LoVo (cell line): ENCODE results near the gene STX8.
"Not testable (repeated sequence)": the region's sequence is repeated elsewhere in the genome, so short reads cannot be mapped to it uniquely, and the experiment has no call there.

Experiments used
- DNase-seq: peaks from one replicate; pipeline ENCODE4 v3.0.0-alpha.2; 2016; ENCODE audit warnings: low spot score

Gene STX8, protein sequence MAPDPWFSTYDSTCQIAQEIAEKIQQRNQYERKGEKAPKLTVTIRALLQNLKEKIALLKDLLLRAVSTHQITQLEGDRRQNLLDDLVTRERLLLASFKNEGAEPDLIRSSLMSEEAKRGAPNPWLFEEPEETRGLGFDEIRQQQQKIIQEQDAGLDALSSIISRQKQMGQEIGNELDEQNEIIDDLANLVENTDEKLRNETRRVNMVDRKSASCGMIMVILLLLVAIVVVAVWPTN

DNA sequence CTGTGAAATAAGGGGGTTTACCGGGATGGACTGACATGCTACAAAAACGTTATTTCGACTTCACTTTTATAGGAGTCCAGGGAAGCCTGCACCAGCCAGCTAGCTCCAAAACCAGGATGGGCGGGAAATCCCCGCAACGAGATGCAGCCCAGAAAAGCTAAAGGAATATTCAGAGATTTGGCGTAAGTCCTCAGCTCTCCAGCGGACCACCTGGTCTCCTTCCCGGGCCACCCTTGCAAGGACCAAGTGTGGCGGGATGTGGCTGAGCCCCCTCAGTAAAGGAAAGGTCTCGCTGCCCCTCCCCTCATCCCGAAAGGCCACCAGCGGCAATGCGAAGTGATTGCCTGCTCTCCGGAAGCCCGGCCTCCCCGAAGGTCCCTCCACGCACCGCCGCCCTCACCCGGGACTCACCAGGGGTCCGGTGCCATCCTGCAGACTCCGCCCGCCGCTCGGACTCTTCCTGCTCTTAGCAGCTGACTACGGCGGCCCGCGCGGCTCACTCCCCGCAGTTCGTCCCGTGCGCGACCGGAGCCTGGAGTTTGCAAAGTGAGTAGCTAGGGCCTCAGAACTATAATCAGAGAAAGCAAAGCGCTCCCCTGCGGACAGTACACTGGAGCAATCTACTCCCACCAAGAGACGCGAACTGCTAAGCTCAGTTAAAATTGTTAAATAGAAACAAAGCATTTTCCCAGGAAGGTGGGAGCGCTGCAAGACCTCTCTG, at the start of gene STX8:
STX8 (minus strand) TSS at position 440 of the 721 bp plus-strand sequence; CDS start at position 428, 12 bp downstream.
- peak; percentile 93 for DNase-seq

DNA sequence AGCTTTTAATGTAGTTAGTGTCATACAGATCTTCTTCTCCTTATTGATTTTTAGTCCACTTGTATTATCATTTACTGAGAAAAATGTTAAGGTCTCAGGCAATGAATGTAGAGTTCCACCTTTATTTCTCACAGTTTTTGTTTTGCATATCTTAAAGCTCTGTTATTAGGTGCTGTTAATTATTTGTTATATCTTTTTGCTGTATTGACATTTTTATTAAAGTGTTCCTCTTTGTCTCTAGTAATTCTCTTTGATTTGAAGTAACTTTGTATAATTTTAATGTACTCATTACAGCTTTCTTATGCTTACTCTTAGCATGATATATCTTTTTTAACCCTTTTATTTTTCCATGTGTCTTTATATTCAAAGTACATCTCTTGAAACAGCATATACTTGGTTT, 47.3 kb upstream of the STX8 start:
- no peak for DNase-seq

DNA sequence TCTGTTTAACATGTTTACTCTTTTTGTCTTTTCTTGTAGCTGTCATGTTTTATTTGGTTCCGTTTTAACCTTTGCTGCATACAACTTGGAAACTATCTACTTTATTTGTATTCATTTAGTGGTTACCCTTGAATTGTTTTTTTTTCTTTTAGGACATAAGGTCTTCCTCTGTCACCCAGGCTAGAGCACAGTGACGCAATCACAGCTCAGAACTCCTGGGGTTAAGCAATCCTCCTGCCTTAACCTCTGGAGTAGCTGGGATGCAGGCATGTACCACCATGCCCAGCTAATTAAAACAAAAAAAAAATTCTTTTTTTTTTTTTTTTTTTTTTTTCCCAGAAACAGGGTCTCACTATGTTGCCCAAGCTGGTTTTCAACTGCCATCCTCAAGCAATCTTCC, 39.9 kb upstream of the STX8 start:
- no peak for DNase-seq

DNA sequence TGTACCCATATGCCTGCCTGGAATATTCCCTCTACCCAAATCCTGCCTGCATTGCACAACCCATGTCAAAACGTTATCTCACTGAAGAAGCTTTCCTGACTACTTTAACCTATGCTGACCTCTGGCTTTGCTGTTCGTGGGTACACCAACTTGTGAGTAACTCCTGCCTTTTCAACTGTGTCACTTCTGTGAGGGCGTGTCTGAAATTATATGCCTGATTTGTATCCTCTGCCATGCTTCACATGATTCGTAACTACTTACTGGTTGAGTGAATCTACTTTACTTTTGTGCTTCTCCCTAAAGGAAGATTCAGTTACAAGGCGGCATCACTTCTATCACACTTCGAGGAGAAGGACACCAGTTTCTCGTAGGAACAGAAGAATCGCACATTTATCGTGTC, 36.4 kb upstream of the STX8 start:
- DNase-seq, result no peak

DNA sequence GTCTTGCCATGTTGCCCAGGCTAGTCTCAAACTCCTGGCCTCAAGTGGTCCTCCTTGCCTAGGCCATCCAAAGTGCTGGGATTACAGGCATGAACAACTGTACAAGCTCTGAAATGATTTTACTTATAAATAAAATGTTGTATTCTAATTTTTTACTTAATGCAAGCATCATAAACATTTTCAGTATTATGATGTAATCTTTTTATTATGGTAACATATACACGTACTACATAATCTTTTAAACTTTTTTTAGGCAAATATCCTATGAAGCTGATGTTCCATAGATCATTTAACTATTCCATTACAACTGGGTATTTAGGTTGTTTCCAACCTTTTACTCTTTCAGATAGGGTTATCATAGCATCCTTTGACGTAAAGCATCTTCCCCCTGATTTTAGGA, 35.9 kb upstream of the STX8 start:
- DNase-seq, result no peak

DNA sequence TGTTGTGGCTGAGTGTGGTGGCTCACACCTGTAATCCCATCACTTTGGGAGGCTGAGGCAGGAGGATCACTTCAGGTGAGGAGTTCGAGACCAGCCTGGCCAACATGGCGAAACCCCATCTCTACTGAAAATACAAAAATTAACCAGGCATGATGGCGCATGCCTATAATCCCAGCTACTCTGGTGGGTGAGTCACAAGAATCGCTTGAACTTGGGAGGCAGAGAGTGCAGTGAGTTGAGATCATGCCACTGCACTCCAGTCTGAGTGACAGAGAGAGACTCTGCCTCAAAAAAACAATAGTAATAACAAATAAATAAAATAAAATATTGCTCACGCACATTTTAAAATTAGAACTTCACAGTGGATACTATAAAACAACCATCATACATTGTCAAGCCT, 31.4 kb upstream of the STX8 start:
- DNase-seq, result not testable (repeated sequence)

DNA sequence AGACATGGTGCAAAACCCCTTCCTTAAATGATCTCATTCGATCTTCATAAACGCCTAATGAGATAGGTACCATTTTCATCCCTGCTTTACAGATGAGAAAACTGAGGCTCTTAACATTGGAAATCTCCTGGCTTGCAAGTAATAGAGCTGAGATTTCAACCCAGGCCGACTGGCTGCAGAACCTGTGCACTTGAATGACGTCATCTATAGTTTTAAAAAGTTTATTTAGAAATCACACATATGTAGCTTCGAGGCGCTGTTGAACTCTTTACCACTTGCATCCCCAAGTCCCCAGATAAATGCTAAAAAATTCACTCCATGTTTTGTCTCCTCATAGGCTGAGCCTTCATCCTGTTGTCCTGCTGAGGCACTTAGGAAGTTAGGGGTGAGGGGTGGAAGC, 30.8 kb upstream of the STX8 start:
- no peak for DNase-seq

DNA sequence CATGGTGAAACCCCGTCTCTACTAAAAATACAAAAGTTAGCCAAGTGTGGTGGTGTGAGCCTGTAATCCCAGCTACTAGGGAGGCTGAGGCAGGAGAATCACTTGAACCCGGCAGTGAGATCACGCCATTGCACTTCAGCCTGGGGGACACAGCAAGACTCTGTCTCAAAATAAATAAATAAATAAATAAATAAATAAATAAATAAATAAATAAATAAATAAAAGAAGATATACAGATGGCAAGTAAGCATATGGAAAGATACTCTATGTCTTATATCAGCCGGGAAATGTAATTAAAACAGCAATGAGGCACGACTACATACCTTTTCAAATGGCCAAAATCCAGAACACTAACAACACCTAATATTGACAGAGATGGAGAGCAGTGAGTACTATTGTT, 29.0 kb upstream of the STX8 start:
- not testable (repeated sequence) for DNase-seq

DNA sequence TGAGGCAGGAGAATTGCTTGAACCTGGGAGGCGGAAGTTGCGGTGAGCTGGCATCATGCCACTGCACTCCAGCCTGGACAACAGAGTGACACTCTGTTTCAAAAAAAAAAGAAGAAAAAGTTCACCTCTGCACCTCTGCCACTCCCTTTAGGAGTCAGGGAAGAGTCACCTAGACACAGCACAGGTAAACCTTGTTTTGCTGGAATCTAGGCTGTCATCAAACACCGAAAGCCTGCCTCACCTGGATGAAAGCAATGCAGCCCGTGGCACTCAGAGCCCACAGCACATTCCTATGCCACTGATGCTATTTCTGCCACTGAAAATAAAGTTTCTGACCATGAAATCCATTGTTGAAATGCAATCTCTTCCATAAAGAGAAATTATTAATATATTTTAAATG, 23.0 kb upstream of the STX8 start:
- no peak for DNase-seq

DNA sequence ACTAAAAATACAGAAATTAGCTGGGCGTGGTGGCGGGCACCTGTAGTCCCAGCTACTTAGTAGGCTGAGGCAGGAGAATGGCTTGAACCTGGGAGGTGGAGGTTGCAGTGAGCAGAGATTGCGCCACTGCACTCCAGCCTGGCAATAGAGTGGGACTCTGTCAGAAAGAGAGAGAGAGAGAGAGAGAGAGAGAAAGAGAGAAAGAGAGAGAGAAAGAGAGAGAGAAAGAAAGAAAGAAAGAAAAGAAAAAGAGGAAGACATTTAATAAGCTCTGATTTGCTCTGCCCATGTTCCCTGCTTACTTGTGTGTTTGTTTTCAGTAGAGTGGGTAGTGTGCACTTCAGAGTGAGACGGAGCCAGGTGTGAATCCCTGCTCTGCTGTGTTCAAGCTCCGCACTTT, 22.0 kb upstream of the STX8 start:
- not testable (repeated sequence) for DNase-seq

DNA sequence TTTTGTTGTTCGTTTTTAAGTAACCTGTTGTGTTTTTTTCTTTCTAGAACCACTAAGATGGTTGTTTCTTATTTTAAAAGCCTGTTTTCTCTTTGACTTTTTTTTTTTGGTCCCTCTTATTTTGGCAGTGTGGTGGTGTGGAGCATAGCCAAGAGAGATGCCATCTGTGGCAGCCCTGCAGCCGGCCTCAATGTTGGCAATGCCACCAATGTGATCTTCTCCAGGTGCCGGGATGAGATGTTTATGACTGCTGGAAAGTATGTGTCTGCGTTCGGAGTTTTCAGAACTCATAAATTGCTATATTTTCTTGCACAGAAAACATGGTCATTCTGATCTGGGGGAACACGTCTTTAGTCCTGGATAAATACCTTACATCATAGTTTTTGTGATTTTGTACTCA, 18.4 kb upstream of the STX8 start:
- DNase-seq, result no peak

DNA sequence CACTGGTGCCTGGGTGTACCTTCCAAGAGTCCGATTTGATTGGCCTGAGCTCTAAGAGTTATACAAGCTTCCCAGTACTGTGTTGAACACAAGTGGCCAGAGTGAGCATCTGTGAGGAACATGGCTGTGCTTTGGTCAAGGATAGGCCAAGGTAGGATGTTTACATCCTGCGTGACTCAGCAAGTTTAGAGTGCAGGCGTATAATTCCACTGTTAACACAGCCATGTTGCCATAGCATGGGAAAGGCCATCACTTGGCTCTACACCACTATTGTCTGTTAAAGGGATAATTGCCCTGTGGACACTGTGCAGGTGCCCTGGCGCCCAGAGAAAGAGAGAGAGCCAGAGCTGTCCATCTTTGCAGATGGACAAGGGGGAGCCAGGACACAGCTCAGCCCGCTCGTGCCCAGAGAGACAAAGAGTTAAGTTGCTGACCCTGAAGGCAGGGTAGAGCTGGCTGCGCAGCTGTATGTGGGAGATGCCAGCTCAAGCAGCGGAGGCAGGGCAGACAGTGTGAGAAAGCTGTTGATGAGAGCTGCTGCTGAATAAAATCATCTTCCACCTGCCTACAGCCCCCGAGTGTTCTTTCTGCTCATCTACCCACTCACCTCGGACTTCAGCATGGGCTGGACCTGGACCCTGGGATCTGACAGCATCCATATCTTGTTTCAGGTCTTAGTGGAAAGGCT, 12.5 kb upstream of the STX8 start:
- DNase-seq, result no peak

DNA sequence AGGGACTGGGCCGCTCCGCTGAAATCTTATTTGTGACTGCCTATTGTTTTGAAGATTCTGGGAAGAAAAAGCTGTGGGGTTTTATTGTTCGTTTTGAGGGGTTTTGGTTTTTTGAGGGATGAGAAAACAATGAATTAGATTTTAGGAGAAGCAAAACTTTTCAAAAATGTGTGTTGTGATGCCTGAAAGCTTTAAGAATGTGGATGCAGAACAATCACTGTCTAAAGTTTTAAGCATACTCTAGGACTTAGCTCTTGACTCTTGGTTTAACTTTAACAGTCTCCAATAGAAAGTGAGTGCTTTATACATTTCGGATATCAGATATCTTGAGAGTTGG, 1.7 kb upstream of the STX8 start:
- no peak for DNase-seq

DNA sequence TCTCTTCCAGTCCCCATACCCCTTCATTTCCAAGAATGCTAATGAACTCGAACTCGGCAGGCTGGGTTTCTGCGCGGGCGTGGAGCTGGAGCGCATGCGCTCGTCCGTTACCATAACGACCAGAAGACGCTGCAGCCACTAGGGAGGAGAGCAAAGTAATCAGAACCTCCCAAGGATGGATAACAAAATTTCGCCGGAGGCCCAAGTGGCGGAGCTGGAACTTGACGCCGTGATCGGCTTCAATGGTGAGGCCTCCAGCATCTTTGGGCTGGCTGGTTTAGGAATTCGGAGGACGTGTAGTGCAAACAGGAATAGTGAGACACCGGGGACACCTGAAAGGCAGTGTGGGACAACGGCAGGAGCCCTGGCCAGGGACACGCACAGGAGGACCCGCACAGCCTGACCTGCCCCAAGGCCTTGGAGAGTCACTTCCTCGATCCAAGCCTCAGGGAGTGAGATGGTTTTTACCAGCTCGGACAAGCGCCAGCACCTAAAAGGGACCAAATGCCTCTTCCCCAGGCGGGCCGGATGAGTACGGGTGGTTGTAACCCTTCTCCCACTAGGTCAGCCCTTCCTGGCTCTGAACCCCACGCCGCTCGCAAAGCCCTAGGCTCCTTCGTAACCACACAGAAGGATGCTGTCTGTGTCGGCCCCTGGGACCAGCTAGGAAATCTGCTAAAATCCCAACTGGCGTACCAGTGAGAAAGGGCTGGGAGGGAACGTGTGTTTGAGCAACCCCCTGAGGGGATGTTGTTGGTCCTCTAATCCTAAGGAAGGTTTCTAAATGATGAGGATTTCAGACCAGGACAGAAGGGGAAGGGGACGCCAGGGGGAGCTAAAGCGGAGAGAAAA, 1.1 kb upstream of the STX8 start, which contains the start of gene CFAP52:
CFAP52 (plus strand) TSS at position 122 of the 852 bp plus-strand sequence; CDS start at position 176, 54 bp downstream.
- DNase-seq, result peak; percentile 48

DNA sequence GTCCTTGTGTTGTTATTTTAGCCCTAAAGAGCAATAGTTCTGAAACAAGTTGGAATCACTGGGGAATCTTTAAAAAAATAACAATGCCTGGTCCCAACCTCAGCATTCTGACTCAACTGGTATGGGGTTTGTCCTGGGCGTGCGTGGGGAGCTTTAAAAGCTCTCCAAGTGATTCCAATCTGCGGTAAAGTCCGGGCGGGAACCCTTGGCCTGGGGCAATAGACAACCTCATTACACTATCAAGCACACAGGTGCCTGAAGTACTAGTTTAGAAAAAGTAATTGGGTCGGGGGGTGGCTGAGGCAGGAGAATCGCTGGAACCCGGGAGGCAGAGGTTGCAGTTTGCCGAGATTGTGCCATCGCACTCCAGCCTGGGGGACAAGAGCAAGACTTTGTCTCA, 4.4 kb downstream of the STX8 start:
- no peak for DNase-seq

DNA sequence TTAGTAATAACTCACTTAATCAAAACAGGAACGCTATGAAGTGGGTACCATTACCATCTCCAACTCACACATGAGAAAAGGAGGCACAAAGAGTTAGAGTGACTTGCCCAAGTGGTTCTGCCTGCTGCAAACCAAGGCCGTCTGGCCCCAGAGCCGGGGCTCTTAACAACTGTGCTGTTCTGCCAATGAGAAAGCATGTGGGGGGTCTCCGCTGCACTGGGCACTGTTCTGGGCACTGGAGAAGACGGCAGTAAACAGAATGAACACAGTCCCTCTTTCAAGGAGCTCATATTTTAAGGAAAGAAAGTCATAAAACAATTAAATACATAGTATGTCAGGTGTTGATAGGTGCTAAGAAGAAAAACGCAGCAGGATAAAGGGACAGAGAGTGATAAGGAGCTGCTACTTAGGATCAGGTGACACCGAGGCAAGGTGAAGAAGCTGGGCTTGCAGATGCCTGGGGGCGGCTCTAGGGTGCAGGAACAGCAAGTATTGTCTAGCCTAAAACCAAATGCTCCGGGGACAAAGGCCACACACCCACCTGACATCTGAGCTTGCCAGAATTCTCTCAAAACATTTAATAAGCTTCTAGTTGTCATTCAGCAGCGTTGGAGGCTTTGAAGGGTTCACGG, 6.5 kb downstream of the STX8 start:
- no peak for DNase-seq

DNA sequence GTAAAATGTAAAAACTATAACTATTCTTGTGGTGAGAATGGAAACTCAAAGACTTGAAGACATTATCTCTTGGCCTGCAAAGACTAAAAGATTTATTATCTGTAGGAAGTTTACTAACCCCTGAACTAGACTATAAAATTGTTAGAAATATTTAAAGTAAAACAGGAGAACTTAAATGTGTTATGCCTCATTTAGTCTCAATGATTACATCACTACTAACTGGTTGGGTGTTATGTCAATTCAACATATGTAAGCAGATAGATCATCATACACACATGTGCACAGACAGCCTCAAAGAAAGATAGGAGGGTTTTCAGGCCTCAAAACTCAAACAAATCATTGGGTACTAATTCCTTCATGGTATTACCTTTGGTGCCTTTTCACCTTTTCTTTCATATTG, 7.6 kb downstream of the STX8 start:
- no peak for DNase-seq

DNA sequence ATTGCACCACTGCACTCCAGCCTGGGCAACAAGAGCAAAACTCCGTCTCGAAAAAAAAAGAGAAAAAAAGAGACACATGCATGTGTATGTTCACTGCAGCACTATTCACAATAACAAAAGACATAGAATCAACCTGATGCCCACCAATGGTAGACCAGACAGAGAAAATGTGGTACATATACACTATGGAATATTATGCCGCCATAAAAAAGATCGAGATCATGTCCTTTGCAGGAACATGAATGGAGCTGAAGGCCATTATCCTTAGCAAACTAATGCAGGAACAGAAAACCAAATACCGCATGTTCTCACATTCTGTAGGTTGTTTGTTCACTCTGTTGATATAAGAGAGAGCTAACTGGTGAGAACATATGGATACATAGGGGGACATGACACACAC, 8.9 kb downstream of the STX8 start:
- not testable (repeated sequence) for DNase-seq

DNA sequence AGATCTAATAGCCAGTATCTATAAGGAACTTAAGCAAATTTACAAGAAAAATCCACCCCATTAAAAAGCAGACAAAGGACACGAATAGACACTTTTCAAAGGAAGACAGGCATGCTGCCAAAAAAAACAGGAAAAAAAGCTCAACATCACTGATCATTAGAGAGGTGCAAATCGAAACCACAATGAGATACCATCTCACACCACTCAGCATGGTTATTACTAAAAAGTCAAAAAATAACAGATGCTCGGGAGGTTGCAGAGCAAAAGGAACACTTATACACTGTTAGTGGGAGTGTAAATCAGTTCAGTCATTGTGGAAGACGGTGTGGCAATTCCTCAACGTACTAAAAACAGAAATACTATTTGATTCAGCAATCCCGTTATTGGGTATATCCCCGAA, 9.6 kb downstream of the STX8 start:
- DNase-seq, result no peak

DNA sequence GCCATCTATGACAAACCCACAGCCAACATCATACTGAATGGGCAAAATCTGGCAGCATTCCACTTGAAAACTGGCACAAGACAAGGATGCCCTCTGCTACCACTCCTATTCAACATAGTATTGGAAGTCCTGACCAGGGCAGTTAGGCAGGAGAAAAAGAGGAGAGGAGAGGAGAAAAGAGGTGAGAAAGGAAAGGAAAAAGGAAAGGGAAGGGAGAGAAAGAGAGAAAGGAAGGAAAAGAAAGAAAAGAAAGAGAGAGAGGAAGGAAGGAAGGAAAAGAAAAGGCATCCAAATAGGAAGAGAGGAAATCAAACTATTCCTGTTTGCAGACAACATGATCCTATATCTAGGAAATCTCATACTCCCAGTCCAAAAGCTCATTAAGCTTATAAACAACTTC, 11.5 kb downstream of the STX8 start:
- no peak for DNase-seq

DNA sequence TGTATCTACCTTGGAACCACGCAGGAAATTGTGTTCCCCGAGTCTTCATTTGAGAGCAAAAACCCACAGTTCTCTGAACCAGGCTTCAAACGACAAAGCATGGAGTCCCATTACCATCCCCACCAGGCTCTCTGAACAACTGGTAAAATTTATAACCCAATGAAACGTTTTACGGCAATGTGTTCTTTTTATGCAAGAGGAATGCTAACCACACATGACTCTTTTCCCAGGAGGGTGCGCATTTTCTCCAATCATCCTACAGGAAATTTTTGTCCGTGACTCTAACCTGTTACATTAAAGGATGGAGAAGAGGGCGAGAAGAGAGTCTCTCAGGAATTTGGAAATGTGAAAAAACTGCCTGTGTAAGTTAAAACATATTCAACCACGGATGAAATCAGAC, 17.8 kb downstream of the STX8 start:
- no peak for DNase-seq

DNA sequence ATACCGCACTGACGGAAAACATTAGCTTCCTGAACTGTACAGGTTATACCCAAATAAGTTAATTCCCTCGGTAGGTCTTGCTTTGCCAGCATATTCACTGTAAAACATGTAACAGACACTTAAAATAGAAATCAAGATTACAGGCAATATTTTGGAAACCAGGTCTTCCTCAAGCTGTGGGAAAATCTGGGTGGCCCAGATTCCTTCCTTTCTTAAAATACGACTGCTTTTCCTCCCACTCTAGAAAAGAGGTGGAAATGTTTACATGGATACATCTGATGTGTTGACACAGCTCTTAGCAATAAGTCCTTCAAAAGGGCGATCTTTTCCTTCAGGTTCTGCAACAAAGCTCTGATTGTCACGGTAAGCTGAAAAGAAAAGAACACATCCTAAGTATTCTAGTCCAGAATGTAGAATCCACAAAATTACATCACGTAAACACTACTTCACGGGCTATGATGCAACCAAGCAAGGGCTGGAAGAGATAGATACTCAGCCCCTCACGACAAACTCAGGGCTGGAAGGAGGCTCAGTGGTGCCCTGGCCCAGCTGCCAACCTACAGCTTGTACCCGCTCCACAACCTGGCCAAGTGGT, 18.4 kb downstream of the STX8 start:
- no peak for DNase-seq
